ENCODE data around the gene NBPF26.
"Not testable (repeated sequence)": the region's sequence is repeated elsewhere in the genome, so short reads cannot be mapped to it uniquely, and the experiment has no call there.

NBPF26 gene

DNA sequence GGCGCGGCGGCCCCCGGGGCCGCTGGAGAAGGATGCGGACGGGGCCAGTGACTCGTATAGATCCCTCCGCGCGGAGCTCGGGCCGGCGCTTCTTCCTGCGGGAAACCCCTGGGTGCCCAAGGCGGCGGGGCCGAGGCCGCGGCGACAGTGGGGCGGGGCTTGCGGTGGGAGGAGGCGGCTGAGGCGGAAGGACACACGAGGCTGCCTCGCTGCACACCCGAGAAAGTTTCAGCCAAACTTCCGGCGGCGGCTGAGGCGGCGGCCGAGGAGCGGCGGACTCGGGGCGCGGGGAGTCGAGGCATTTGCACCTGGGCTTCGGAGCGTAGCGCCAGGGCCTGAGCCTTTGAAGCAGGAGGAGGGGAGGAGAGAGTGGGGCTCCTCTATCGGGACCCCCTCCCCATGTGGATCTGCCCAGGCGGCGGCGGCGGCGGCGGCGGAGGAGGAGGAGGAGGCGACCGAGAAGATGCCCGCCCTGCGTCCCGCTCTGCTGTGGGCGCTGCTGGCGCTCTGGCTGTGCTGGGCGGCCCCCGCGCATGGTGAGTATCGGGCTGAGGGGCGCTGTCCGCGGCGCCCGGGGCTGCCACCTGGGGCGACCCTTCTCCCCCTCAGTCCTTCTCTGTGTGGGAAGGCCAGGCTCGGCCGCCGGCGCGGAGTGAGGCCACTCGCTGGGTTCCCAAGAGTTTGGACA, at the start of gene NBPF26:
NBPF26 (plus strand) TSS at position 231 of the 688 bp plus-strand sequence.
- DNase-seq, result peak; percentile 87 to 90

DNA sequence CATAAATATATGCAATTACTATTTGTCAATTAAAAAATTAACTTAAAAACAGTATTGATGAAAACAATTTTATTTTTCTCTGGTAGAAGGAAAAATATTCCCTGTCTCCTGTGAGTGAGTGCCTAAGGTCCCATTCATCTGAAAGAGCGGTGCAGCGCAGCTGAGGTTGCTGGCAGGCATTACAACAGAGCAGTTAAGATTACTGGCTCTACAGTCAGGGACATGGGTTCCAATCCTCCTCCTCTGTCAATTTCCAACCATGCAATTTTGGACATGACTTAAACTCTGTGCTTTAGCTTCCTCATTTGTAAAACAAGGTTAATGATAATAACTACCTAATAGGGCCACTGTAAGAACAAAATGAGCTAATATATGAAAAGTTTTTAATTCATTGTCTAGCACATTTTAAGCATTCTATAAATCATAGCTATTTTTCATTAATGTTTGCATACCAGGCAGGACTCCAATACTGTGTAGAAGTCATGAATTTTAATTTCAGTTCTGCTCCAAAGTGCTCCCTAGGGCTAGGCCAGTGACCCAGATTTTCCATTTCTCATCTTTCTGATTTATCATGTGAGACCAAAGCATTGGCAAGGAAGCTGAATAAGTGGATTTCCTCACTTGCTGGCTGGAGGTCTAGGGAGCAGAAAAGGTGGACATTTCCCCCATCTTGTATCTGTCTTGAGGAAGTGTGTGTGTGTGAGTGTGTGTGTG, 43.5 kb upstream of the NBPF26 start:
- not testable (repeated sequence) for DNase-seq

DNA sequence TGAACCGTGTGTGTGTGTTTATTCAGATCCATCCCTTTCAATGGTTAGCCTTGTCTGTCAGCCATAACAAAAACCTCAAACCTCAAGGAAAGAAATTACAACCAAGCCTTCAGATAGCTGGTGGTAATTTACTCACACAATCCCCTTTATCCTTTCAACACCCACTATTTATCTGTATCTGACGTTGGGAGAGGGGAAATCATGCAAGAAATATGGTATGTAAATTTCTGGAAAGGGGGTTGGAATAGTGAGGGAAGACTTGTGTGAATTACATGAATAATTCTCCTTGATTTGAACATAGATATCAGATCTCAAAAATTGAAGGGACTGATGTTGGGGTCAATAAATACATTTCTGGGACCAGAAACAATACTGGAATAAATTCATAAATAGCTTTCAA, 42.8 kb upstream of the NBPF26 start:
- DNase-seq, result not testable (repeated sequence)

DNA sequence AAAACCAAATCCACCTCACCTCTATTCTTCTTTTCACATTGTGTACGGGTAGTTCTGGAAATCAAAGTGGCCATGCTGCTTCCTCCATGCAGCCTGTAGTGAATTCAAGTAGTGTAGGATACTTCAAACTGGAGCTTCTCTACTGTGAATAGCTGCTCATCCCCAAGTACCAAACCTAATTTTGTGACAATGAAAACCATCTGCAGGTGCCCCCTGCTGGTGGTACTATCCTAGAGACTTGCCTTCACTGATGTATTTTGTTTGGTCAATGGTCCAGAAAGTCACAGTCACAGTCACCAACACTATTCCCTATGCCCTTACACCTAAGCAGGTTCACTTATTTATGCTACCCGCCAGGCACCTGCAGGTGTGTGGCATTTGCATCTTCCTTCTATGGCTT, 39.3 kb upstream of the NBPF26 start:
- not testable (repeated sequence) for DNase-seq

DNA sequence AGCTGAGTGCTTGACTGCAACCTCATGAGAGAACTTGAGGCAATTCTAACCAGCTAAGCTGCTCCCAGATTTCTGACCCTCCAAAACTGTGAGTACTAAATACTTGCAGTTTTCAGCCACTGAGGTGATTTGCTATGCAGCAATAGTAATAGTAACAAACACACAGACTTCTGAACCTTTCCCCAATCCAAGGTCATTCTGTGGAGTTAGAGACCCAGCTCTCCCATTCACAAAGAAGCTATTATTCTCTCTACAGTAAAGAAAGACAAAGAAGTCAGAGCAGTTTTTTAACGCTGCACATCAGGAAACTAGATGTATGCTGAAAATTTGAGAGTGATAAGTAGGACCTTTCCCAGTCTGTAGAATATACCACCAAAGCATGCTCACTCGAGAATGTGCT, 38.1 kb upstream of the NBPF26 start:
- DNase-seq, result not testable (repeated sequence)

DNA sequence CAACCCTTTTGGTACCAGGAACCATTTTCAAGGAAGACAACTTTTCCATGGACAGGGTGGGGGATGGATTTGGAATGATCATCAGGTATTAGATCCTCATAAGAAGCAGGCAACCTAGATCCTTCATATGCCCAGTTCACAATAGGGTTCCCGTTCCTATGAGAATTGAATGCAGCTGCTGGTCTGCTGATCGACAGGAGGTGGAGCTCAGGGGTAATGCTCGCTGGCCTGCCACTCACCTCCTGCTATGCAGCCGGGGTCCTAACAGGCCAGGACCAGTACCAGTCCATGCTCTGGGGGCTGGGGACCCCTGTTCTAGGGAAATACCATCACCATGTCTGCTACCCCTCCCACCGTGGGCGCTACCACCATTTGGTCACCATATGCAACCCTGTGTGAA, 36.5 kb upstream of the NBPF26 start:
- not testable (repeated sequence) for DNase-seq

DNA sequence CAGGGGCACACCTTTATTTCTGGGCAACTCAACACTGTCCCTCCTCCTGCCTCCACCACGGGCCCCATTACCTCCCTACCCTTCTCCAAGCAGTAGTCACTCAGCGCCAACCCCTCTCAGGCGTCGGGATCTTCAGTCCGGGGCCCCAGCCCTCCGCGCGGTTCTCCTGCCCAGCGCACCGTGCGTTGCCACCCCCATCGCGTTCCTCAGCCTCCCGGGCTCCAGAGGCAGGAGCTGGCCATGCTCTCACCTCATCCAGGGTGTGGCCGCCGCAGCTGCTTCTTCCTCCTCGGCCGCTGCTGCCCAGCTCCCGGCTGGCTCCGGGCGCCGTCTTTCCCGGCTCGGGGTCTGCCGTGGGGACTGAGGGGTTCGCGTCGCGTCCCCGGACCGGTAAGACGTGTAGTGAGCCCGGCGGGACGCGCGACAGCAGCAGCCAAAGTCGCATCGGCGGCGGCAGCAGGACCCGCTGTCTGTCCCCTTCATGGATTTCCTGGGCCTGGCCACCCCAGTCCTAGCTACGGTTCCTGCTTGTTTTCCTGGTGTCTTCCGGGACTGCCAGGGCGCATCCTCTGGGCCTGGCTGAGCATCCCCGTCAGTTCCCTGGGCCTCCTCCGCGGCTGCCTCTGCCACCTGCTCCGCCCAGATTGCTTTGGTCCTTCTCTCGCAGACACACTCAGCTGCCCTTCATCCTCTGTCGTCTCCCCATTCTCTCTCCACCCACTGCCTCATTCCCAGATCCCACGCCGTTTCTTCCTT, 22.8 kb upstream of the NBPF26 start:
- DNase-seq, result not testable (repeated sequence)

DNA sequence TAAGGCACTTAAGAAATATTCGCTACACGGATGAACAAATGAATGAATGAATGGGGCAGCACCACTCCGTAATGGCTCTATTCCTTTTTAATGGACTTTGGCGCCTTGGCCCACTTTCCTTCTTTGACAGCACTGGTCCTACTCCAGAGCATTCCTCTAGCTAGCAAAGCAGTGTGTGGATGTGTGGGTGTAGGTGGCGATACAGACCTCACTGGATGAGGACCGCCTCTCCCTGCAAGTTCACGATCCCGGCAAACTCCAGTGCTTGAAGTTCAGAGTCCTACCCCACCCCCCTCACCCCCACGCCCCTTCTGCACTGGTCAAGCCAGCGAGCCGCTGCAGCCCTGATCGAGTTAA, 409 bp upstream of the NBPF26 start:
- DNase-seq, result not testable (repeated sequence)

DNA sequence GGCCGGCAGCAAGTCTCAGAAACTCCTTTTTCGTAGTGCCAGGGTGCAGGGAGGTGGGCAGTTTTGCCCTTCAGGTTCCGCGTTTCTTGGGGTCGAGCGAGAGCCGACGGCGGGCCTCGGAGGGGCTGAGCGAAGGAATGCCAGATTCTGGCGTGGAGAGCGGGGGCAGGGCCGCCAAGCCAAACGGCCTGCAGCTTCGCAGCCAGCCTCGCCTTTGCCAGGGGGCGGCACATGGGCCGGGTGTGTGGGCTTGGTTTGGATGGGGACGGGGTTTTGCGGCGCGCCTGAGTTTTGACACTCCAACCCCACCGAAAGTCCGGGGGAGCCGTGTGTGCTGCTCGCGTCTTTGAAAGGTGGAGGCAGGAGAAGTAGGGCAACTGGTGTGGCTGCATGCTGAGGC, 762 bp downstream of the NBPF26 start:
- DNase-seq, result peak; percentile 0 to 3

DNA sequence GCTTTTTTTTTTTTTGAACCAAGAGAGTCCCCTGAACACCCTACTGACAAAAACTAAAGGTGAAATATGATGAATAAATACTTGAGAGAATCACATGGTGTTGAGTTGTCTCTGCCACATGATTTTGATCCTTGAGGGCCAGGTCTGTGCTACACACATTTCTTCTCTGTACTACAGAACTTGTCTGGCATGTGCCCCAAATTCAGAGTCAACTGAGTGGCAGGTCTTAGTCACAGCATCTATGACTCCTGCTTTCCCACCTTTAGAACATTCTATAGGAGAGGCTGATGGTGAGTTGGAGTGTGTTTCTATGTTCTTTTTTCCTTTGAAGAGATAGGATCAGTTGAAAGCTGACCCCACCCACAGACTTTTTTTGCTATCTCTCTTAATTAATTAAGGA, 5.1 kb downstream of the NBPF26 start:
- DNase-seq, result not testable (repeated sequence)

DNA sequence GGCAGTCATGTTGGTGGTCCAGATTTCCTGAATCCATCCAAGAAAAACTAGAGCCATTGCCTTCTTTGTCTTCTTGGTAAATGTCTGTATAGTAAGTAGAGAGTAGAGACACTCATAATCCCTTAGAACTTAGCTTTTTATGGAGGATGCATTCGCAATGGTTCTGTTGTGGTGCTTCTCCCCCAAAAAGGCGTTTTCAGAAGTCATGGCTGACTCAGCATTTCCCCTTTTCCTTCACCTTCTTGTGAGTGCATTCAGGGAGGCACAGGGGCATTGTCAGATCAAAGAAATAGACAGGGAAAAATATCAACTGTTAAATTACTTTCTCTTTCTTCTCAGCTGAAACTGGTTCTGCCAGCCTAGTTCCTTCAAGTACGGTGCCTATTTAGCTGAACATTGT, 45.3 kb downstream of the NBPF26 start:
- DNase-seq, result peak in 1 of 2 donors; percentile 1

DNA sequence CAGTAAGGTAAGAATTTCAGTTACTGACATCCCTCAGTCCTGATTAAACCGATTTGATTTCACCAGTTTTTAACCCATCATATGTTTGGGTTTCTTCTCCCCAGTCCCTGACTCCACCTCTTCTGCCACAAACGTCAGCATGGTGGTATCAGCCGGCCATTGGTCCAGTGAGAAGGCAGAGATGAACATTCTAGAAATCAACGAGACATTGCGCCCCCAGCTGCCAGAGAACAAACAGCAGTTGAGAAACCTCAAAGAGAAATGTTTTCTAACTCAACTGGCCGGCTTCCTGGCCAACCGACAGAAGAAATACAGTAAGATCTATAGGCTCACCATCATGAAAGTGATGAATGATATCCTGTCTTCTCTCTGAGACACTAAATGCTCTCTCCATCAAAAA, 81.7 kb downstream of the NBPF26 start:
- peak in 1 of 2 donors; percentile 17 for DNase-seq

DNA sequence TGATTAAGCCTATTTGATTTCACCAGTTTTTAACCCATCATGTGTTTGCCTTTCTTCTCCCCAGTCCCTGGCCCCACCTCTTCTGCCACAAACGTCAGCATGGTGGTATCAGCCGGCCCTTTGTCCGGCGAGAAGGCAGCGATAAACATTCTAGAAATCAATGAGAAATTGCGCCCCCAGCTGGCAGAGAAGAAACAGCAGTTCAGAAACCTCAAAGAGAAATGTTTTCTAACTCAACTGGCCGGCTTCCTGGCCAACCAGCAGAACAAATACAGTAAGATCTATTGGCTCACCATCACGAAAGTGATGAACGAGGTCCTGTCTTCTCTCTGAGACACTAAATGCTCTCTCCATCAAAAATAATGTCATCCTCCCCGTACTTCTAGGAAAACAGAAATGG, 88.1 kb downstream of the NBPF26 start:
- peak; percentile 52 to 58 for DNase-seq

DNA sequence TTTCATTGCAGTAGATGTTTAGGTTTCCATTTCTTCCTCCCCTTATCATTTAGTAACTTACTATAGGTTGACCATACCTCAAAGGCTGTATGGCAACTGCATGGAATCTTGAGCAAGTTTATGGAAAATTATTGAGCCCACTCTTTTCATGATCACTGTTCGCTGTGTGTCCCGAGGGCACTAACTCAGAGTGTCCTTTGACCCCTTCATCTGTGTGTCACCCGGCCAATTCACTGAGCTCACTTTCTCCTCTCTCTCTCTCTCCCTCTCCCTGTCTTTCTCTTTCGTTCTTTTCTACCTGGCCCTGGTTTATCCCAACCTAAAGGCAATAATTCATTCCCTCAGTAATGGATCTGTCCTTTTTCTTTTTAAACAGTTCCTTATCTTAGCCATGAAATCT, 101.3 kb downstream of the NBPF26 start:
- DNase-seq, result not testable (repeated sequence)

DNA sequence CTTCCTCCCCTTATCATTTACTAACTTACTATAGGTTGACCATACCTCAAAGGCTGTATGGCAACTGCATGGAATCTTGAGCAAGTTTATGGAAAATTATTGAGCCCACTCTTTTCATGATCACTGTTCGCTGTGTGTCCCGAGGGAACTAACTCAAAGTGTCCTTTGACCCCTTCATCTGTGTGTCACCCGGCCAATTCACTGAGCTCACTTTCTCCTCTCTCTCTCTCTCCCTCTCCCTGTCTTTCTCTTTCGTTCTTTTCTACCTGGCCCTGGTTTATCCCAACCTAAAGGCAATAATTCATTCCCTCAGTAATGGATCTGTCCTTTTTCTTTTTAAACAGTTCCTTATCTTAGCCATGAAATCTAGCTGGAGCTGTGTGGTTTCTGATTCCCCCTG, 102.9 kb downstream of the NBPF26 start:
- not testable (repeated sequence) for DNase-seq

DNA sequence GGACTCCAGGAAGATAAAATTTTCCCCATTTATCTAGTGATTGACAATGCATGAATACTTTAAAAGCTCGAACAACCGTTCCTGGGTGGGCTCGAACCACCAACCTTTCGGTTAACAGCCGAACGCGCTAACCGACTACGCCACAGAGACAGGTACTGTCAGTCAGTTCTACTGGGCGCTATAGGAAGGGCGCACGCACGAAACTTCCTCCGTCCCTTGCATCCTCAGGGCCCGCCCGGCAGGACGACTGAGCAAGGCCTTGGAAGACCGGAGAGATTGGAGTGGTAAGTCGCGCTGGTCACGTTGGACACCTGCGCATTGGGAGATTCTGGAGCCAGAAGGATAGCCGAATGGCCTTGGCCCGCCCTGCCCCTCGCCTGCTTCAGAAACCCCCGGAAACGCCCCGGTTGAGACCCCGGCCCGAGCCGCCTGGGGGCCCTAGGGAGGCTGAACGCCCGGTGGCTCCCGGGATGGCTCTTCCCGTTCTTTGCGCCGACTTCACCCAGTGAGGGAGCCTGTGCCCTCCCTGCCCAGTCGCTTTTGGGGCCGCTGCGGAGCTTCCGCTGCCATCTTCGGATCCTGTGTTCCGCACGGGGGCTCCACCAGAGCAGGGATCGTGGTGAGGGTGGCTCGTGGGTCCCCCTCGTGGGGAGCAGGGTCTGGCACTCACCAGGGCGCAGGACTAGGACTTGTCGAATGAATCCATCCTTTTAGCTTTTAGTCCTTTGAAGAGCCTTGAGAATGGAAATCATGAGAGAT, 120.6 kb downstream of the NBPF26 start:
- peak; percentile 87 to 89 for DNase-seq

DNA sequence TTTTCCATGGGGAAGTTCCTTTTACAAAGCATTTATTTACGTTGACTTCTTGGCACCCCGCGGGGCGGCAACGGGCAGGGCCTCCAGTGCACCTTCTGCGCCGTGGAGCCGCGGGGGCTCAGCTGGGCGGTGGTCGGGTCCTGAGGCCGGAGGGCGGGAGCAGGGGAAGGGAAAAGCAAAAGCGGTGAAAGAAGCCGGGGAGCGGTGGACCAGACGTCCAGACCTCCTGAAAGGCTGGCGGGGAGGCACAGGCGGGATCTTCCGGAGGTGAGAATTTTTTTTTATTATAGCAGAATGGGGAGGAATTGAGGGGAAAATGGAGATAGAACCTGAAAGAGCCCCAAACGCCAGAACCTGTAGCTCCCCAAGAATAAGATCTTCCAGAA, 121.2 kb downstream of the NBPF26 start:
- not testable (repeated sequence) for DNase-seq

DNA sequence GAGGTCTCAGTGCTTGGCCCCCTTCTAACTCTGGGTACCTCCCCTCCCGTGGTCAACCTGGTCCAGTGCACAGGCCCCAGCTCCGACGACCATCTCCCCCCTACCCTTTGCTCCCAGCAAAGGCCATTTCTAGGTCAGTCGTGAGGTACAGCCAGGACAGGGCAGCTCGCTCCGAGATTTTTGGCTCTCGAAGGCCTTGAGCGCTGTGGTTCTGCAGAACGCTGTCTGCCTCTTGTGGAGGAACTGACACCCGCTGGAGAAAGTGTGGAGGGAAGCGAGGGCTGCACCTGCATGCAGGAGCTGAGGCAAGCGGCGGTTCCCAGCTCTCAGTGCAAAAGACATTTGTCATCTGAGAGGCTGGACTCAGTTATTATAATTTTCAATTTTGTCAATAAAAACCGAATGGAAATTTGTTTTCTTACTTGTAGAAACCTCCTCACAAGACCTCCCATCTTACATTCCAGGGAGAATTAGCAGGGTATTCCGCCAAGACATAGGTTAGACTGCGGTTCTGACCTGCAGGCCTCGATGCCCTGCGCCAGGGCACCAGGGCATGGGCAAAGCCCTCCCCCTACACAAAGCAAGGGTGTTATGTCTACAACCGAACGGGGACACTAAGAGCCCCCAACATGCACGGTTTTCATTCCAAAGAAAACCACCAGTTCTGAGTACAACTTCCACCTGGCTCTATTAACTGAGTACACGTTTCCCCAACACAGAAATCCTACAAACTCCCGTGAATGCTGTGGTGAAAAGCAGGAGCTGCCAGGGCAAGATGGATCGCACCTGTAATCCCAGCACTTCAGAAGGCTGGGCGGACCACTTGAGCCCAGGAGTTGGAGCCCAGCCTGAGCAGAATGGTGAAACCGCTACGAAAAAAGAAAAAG, 125.9 kb downstream of the NBPF26 start:
- DNase-seq, result peak; percentile 48 to 50

DNA sequence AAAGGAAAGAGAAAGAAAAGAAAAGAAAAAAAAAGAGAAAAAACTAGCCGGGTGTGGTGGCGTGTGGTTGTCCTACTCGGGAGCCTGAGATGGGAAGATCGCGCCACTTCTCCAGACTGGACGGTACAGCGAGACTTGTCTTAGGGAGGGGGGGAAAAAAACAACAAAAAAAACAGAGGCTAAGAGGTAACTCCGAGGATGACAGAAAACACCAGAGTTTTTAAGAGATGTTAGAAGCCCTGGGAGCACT, 126.5 kb downstream of the NBPF26 start:
- not testable (repeated sequence) for DNase-seq

DNA sequence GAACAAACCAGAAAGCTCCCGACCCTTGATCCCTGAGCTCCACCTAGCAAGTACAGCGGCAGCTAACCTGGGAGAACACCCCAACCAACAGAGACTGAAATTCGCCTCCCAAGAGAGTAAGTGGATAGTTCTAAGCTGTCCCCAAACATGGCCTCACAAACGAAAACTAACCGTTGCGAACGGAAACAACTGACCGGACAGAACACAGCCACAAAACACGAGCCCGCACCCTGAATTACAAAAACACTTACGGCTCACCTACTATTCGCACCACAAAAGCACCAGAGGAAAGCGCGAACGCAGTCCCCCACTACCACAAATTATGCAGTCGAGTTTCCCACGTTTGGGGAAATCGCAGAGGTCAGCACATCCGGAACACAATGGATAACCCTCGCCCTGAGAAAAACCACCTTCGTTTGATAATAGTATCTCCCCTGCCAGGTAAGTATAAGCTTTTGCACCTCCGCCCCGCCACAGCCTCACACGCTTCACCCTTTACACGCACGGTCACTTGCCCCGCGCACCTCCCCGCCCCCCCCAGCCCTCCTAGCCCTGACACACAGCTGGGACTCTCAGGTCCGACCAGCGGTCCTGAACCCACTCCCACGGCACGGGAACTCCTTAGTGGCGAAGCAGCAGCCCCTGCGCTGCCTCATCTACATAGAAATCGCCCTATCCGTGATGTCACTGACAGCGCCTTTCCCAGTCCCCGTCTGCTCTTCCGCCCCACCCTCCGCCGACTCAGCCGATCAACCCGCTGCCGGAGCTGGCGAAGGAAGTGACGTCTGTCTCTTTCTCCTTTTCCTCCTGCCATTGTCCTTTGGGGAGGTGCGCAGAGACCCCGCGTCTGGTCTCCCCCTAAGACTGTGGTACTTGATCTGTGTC, 127.0 kb downstream of the NBPF26 start:
- peak; percentile 93 to 94 for DNase-seq

DNA sequence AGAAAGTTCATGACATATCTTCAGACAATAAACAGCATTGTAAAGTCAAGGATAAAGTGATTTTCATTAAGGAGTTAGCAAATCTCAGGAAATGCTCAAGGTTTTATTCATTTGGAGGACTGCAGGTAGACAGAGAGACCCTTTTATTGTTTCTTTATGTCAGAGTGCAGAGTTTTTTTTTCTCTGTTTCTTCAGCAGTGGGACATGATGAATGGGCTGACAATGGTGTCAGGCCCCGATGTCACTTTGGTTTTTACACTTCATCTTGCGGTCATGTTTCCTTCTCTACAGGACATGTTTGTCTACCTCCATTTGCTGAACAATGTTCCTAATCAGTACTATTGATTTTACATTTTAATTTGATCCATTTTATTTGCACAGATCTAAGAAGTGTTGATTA, 134.4 kb downstream of the NBPF26 start:
- DNase-seq, result peak in 1 of 2 donors; percentile 25
